ENCODE data around the gene ABL2. TPM values are rescaled to one million over a fixed set of nuclear protein-coding genes. Genes with fewer than 3 reads are reported as not detected.

The ABL2 gene
- total and polyA plus RNA-seq, 2 donors (not counting 1 experiment from before 2014, with no cell fraction given), result 2.6 to 20.0 TPM

- Mint-ChIP-seq H3K4me3 (no peak overlapping the region), H3K27ac (no peak overlapping the region), H3K9me3 (ENCODE audit: insufficient read depth) (no peaks in the 10 kb centered on the region), H3K27me3 (no peaks in the 10 kb centered on the region), H3K4me1 (peaks cover 13% of the 10 kb centered on the region)
- Histone ChIP-seq H3K79me2 (ENCODE audit: control insufficient read depth, insufficient read depth, low read length) (peaks cover 51% of the 10 kb centered on the region), H3K4me3 (ENCODE audit: control extremely low read depth in 1 of 5, extremely low read depth in 1 of 5, insufficient read depth in 1 of 5, low read depth in 2 of 5, low read length in 4 of 5) (no peak overlapping the region), H3K4me1 (ENCODE audit: control insufficient read depth in 2 of 2, insufficient read depth in 2 of 2, low read length in 2 of 2) (no peaks in the 10 kb centered on the region), H3K9me3 (ENCODE audit: control extremely low read depth in 1 of 3, control insufficient read depth in 2 of 3, insufficient read depth in 1 of 3, low read length in 2 of 3) (no peaks in the 10 kb centered on the region), H3K9ac (ENCODE audit: low read length) (no peak overlapping the region), H3K4me2 (replicated peaks; ENCODE audit: low read depth, low read length, poor library complexity, severe bottlenecking) (no peak overlapping the region), H4K20me1 (ENCODE audit: control insufficient read depth, insufficient read depth, low read length, poor library complexity, severe bottlenecking) (peaks cover 10% of the 10 kb centered on the region), H3K27me3 (replicated peaks in 1 of 4; ENCODE audit: control extremely low read depth in 1 of 4, control insufficient read depth in 3 of 4, insufficient read depth in 4 of 4, low read length in 3 of 4) (no peaks in the 10 kb centered on the region), H3K36me3 (replicated peaks in 1 of 2; ENCODE audit: control extremely low read depth in 1 of 2, control insufficient read depth in 1 of 2, extremely low read depth in 1 of 2, insufficient read depth in 2 of 2, low read length in 1 of 2) (no peaks in the 10 kb centered on the region), H2AFZ (ENCODE audit: insufficient read depth, low read depth, low read length, poor library complexity, severe bottlenecking) (no peak overlapping the region), H3K27ac (ENCODE audit: low read length in 2 of 2) (no peak overlapping the region)
- TF ChIP-seq CTCF (IDR thresholded peaks at IDR 0.05), result no peak
- TF ChIP-seq EZH2 (IDR thresholded peaks at IDR 0.05; ENCODE audit: borderline replicate concordance, insufficient read depth, low read depth, low read length, poor library complexity, severe bottlenecking), result no peak
- DNase-seq (no peak), ATAC-seq (ENCODE audit: low read depth) (no peak)
- WGBS (ENCODE audit: insufficient coverage), result no CpG with 5 or more reads among the region's 1 CpG
- CTCF ChIA-PET, result interaction anchor here (0.7 kb wide), 1 partner anchor 131 kb away, joined by 3 read pairs; no protein-coding TSS in a partner anchor
- POLR2A ChIA-PET, result no interaction called here
- intact Hi-C loops (cut with micrococcal nuclease), result no loop called here
These were observed 20.6 kb downstream of the ABL2 start for GRCh38 chr1:179208681-179209477.

GRCh38 chr1:179206812-179207211 lies 22.7 kb downstream of the ABL2 start:
- Mint-ChIP-seq H3K9me3 (ENCODE audit: insufficient read depth) (no peaks in the 10 kb centered on the region), H3K27ac (no peak overlapping the region), H3K4me3 (no peak overlapping the region), H3K4me1 (peaks cover 19% of the 10 kb centered on the region), H3K27me3 (no peaks in the 10 kb centered on the region)
- Histone ChIP-seq H4K20me1 (ENCODE audit: control insufficient read depth, insufficient read depth, low read length, poor library complexity, severe bottlenecking) (peaks cover 10% of the 10 kb centered on the region), H3K9ac (ENCODE audit: low read length) (no peak overlapping the region), H3K4me3 (ENCODE audit: control extremely low read depth in 1 of 5, extremely low read depth in 1 of 5, insufficient read depth in 1 of 5, low read depth in 2 of 5, low read length in 4 of 5) (no peak overlapping the region), H3K4me1 (ENCODE audit: control insufficient read depth in 2 of 2, insufficient read depth in 2 of 2, low read length in 2 of 2) (no peaks in the 10 kb centered on the region), H2AFZ (ENCODE audit: insufficient read depth, low read depth, low read length, poor library complexity, severe bottlenecking) (no peak overlapping the region), H3K36me3 (replicated peaks in 1 of 2; ENCODE audit: control extremely low read depth in 1 of 2, control insufficient read depth in 1 of 2, extremely low read depth in 1 of 2, insufficient read depth in 2 of 2, low read length in 1 of 2) (no peaks in the 10 kb centered on the region), H3K79me2 (ENCODE audit: control insufficient read depth, insufficient read depth, low read length) (peaks cover 39% of the 10 kb centered on the region), H3K4me2 (replicated peaks; ENCODE audit: low read depth, low read length, poor library complexity, severe bottlenecking) (no peak overlapping the region), H3K27me3 (replicated peaks in 1 of 4; ENCODE audit: control extremely low read depth in 1 of 4, control insufficient read depth in 3 of 4, insufficient read depth in 4 of 4, low read length in 3 of 4) (no peaks in the 10 kb centered on the region), H3K27ac (ENCODE audit: low read length in 2 of 2) (no peak overlapping the region), H3K9me3 (ENCODE audit: control extremely low read depth in 1 of 3, control insufficient read depth in 2 of 3, insufficient read depth in 1 of 3, low read length in 2 of 3) (no peaks in the 10 kb centered on the region)
- DNase-seq (no peak), ATAC-seq (ENCODE audit: low read depth) (no peak)
- WGBS (ENCODE audit: insufficient coverage), result 100% methylated on average over 1 of the region's 3 CpGs
- ChIA-PET CTCF (interaction anchor here (0.6 kb wide), 1 partner anchor 1567 kb away, joined by 3 read pairs; no protein-coding TSS in a partner anchor), POLR2A (no interaction called here)
- intact Hi-C loops (cut with micrococcal nuclease), result no loop called here
- TF ChIP-seq EZH2 (IDR thresholded peaks at IDR 0.05; ENCODE audit: borderline replicate concordance, insufficient read depth, low read depth, low read length, poor library complexity, severe bottlenecking), result no peak
- no peak for TF ChIP-seq CTCF (IDR thresholded peaks at IDR 0.05)

All from B cell (primary cell).